ENCODE results near the gene SNRNP48.

The SNRNP48 gene

DNA sequence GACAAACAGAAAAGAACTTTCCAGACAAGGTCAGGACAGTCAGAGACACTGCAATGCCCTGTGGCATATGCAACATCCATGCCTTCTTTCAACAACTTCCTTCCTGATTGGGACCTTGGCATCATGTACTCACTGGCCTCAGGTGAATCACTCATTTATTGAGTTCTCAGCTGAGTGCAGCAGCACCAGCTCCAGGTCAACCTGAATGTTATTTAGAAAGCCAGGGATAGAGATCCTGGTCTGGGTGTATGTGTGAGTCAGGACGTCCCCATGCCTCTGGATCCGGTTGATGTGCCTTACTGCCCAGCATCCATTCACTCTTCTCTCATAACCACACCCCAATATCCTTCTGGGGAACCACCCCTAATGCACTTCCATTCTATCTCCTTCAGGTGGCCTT lies 54.4 kb downstream of the SNRNP48 start:
- no peak for DNase-seq (ENCODE audit: low read depth, low spot score)
- in situ Hi-C loops (cut with HindIII; ENCODE audit: low sequenced_read_pairs) = no loop called here
- H3K4me3 ChIP-seq (ENCODE audit: low read depth, low read length) = no peak overlapping the region
- TF ChIP-seq, protein P1, sequence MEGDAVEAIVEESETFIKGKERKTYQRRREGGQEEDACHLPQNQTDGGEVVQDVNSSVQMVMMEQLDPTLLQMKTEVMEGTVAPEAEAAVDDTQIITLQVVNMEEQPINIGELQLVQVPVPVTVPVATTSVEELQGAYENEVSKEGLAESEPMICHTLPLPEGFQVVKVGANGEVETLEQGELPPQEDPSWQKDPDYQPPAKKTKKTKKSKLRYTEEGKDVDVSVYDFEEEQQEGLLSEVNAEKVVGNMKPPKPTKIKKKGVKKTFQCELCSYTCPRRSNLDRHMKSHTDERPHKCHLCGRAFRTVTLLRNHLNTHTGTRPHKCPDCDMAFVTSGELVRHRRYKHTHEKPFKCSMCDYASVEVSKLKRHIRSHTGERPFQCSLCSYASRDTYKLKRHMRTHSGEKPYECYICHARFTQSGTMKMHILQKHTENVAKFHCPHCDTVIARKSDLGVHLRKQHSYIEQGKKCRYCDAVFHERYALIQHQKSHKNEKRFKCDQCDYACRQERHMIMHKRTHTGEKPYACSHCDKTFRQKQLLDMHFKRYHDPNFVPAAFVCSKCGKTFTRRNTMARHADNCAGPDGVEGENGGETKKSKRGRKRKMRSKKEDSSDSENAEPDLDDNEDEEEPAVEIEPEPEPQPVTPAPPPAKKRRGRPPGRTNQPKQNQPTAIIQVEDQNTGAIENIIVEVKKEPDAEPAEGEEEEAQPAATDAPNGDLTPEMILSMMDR (IDR thresholded peaks at IDR 0.05; ENCODE audit: low read depth, low read length) = no peak

DNA sequence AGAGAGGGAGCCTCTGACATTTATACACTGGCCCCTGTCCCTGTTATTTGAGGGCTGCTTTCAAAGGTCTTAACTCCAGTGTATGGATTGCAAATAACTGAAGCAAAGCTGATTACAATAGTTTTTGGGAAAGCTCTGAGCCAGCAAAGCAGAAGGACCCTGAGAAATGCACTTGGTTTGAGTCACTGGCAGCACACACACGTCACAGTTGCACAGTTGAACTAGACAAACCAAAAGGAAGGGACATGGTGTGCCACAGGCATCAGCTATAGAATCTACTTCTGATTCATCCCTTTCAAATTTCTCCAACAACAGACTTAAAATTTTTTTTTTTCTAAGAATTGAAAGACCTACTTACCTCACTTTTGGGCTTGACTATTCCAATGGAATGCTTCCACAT lies 56.4 kb downstream of the SNRNP48 start:
- TF ChIP-seq, protein P1 (IDR thresholded peaks at IDR 0.05; ENCODE audit: low read depth, low read length) = no peak
- DNase-seq (ENCODE audit: low read depth, low spot score) = peak; percentile 16
- in situ Hi-C loops (cut with HindIII; ENCODE audit: low sequenced_read_pairs) = no loop called here
- H3K4me3 ChIP-seq (ENCODE audit: low read depth, low read length) = no peak overlapping the region

DNA sequence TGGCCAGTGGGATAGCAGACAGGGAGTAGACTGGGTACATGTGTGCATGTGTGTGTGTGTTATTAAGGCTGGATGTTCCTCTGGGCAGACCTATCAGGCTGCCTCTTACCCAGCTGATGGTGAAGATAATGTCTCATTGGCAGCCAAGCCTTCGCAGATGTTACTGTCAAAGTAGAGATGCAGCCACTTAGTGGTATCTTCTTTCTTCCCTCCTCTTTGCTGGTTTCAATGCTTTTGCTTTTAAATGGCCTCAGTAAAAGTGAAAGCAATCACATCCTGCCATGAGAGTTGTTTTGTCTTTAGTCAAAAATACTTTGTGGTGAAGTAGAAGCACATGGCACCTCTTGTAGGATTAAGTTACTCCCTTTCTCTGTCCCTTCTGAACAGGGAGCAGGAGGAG lies 57.5 kb downstream of the SNRNP48 start:
- DNase-seq (ENCODE audit: low read depth, low spot score) = no peak
- H3K4me3 ChIP-seq (ENCODE audit: low read depth, low read length) = no peak overlapping the region
- TF ChIP-seq, protein P1 (IDR thresholded peaks at IDR 0.05; ENCODE audit: low read depth, low read length) = no peak
- in situ Hi-C loops (cut with HindIII; ENCODE audit: low sequenced_read_pairs) = no loop called here

DNA sequence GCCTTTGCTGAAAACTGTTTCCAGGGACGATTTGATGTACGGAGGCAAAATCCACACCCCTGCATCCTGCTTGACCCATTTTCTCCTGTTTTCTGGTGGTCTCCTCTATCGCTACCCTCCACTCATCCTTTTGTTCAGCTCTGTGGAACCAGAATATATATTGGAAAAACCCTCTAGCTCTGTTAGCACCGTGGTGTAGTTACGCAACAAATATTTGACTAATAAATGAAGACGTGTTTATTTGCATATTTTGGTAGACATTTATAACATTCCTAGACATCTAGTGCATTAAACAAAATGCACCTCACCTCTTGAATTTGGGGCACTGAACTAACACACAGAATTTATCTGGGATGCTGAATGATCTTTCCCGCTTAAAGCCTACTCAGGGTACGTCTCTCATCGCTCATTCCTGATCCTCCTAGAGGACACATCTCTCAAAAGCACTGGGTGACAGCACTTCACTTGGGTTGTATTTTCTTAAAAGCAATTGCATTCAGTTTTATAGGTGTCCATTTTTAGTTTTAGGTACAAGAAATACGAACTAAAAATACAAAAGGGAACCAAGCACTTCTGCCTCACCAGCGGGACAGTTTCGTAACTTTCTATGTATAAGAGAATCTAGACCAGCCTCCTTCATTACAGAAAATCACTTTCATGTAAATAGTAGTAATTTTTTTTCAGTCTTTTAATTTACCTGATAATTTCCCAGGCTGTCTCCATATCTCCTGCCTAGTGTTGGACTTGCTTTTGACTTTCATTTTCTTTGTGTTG lies 59.2 kb downstream of the SNRNP48 start:
- TF ChIP-seq, protein P1 (IDR thresholded peaks at IDR 0.05; ENCODE audit: low read depth, low read length) = no peak
- H3K4me3 ChIP-seq (ENCODE audit: low read depth, low read length) = no peak overlapping the region
- no peak for DNase-seq (ENCODE audit: low read depth, low spot score)
- in situ Hi-C loops (cut with HindIII; ENCODE audit: low sequenced_read_pairs) = no loop called here

DNA sequence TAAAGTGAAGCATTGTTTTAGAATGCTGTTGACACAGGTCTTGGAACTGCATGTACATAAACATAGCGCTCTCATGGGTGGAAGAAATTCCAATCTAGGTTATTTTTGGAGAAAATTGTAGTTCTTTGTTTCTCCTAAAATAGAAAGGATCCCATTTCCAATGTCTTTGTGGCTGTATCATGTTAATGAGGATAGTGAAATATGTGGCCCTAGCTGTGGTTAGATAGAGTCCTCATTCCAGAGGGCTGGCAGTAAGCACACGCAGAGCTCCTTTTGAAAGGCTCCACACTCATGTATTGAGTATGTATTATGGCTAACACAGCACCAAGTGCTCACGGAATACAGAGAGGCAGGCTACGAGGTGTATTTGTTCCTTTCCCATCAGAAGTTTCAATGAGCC lies 60.9 kb downstream of the SNRNP48 start:
- in situ Hi-C loops (cut with HindIII; ENCODE audit: low sequenced_read_pairs) = no loop called here
- no peak overlapping the region for H3K4me3 ChIP-seq (ENCODE audit: low read depth, low read length)
- no peak for DNase-seq (ENCODE audit: low read depth, low spot score)
- TF ChIP-seq, protein P1 (IDR thresholded peaks at IDR 0.05; ENCODE audit: low read depth, low read length) = no peak

DNA sequence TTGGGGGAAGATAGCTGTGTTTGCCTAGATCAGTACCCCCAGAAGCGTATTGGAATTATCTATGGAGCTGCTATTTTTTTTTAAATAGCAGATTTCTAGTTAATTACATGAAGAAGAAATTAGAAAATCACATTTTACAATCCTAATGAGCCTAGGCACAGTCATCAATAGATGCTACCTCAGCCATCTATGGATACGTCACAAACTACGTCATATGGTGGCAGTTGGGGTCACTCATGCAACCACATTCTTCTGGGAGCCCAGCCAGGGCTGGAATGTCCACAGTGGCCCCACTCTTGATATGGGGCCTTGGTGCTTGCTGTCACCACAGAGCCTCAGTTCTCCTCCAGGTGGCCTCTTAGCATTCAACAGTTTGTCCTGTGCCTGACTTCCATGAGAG lies 63.0 kb downstream of the SNRNP48 start:
- DNase-seq (ENCODE audit: low read depth, low spot score) = no peak
- TF ChIP-seq, protein P1 (IDR thresholded peaks at IDR 0.05; ENCODE audit: low read depth, low read length) = no peak
- no peak overlapping the region for H3K4me3 ChIP-seq (ENCODE audit: low read depth, low read length)
- in situ Hi-C loops (cut with HindIII; ENCODE audit: low sequenced_read_pairs) = no loop called here

Measured in astrocyte of the spinal cord (primary cell).